CD4-positive, alpha-beta T cell treated with Interleukin-12 subunit alpha and Interleukin-12 subunit beta, for 1 hour (primary cell): Measurements from ENCODE around the gene ZSWIM9.
A peak's percentile ranks its signal among the peaks of the same experiment; 100 is the strongest.
"Not testable (repeated sequence)": the region's sequence is repeated elsewhere in the genome, so short reads cannot be mapped to it uniquely, and the experiment has no call there.

Source experiments
- DNase-seq: peaks from one replicate; pipeline ENCODE4 v3.0.0-alpha.2; 2020

The ZSWIM9 gene

GRCh38 chr19:48221628-48222027 is 51.1 kb downstream of the ZSWIM9 start:
- no peak for DNase-seq

GRCh38 chr19:48230555-48231129 is 60.2 kb downstream of the ZSWIM9 start:
- no peak for DNase-seq

- no peak for DNase-seq
Observed at GRCh38 chr19:48237057-48237456, 66.6 kb downstream of the ZSWIM9 start.

- no peak for DNase-seq
Observed at GRCh38 chr19:48239120-48239519, 68.6 kb downstream of the ZSWIM9 start.

- DNase-seq = no peak
Observed at GRCh38 chr19:48239582-48240141, 69.2 kb downstream of the ZSWIM9 start.

GRCh38 chr19:48241771-48242170 is 71.3 kb downstream of the ZSWIM9 start:
- not testable (repeated sequence) for DNase-seq

- DNase-seq = peak; percentile 66
Observed at GRCh38 chr19:48244281-48244680, 73.8 kb downstream of the ZSWIM9 start.

- no peak for DNase-seq
Observed at GRCh38 chr19:48246101-48246500, 75.6 kb downstream of the ZSWIM9 start.

- no peak for DNase-seq
Observed at GRCh38 chr19:48247212-48247611, 76.7 kb downstream of the ZSWIM9 start.
